ENCODE measurements around the gene ALDH8A1.

DNA sequence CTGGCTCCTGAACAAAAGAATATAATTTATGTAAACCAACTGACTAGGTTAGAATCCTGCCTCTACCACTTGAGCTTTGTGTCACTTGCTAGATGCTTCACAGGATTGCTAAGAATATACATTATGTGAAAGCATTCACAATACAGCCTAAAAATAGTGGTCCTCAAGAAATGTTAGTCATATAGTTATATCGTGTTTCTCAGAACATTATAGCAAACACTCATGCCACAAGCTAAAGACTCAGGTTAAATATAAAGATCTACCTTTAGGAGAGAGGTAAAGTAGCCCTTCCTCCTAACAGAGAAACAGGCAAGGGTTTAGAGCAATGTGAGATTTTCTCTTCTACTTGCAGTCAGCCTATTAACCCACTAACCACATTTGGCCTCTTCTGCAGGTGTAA is 17.8 kb upstream of the ALDH8A1 start:
- TF ChIP-seq POLR2AphosphoS5 (IDR thresholded peaks at IDR 0.05) (no peak), POLR2A (IDR thresholded peaks at IDR 0.05) (no peak)
- TF ChIP-seq, protein P1, sequence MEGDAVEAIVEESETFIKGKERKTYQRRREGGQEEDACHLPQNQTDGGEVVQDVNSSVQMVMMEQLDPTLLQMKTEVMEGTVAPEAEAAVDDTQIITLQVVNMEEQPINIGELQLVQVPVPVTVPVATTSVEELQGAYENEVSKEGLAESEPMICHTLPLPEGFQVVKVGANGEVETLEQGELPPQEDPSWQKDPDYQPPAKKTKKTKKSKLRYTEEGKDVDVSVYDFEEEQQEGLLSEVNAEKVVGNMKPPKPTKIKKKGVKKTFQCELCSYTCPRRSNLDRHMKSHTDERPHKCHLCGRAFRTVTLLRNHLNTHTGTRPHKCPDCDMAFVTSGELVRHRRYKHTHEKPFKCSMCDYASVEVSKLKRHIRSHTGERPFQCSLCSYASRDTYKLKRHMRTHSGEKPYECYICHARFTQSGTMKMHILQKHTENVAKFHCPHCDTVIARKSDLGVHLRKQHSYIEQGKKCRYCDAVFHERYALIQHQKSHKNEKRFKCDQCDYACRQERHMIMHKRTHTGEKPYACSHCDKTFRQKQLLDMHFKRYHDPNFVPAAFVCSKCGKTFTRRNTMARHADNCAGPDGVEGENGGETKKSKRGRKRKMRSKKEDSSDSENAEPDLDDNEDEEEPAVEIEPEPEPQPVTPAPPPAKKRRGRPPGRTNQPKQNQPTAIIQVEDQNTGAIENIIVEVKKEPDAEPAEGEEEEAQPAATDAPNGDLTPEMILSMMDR (IDR thresholded peaks at IDR 0.05 in 8 of 11, conservative IDR thresholded peaks at IDR 0.05 in 3 of 11), result no peak
